NCI-H1417 (cell line): Measurements from ENCODE around the gene ERLIN1.
A peak's percentile ranks its signal among the peaks of the same experiment; 100 is the strongest.
"Not testable (repeated sequence)": the region's sequence is repeated elsewhere in the genome, so short reads cannot be mapped to it uniquely, and the experiment has no call there.

Experiments used
- DNase-seq, 3 experiments: peaks; one replicate each; lab custom pipeline; 2025; lab: John Stamatoyannopoulos, UW

ERLIN1 gene

DNA sequence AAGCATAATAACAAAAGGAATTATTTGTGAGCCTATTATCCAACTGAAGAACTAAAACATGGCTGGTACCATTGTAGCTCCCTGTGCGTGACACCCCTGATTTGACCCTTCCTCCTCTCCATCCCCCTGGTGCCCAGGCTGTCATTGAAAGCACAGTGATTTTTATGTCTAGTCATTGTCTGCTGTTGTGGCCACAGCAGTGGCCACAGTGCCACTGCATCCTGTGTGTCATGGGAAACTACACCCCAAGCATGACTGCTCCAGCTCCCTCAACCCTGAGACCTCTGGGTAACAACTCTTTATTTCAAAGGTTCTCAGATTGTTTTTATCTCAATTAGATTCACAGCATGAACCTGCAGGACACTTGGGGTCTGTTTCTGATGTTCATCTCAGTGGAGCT, 52.0 kb downstream of the ERLIN1 start:
- DNase-seq = no peak

DNA sequence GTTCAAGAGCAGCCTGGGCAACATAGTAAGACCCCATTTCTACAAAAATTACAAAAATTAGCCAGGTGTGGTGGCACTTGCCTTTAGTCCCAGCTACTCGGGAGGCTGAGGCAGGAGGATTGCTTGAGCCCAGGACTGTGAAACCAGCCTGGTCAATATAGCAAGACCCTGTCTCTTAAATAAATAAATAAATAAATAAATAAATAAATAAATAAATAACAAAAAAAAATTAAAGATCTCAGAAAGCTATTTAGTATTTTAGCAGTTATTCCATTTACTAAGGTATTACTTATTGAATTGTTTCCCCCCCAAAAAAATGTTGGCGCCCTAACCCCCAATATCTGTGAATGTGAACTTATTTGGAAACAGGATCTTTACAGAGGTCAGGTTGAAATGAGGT, 53.4 kb downstream of the ERLIN1 start:
- DNase-seq = no peak

DNA sequence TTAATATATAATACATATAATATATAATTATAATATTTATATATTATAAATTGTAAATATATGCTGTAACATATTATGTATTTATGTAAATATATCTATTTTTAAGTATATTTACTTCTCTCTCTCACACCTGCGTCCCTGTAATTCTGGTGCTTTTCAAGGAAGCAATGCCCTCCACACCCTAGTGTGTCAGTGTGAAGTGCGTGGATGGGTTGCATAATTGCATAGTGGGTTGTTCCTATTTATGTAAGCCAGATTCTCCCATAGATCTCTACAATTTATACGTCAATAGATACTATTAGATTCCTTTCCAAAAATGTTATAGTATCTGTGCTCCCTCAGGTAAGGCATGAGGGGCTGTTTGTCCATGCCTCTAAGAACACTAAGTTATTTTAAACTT, 54.3 kb downstream of the ERLIN1 start:
- no peak for DNase-seq

DNA sequence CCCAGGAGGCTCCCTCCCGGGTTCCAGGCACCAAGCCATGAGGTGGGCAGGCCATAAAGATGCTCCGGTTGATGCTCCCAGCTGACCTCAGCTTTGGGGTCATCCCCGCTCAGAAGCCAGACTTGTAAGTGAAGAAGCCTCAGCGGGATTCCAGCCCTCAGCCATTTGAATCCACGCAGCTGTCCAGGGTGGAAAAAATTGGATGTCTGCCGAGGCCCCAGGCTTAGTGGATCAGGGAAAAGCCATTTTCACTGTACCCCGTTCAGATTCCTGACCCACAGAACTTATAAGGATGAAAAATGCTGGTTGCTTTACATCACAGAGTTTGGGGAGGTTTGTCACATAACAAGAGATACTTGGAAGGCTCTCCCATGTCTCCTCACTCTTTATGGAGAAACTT, 55.0 kb downstream of the ERLIN1 start:
- DNase-seq = no peak

DNA sequence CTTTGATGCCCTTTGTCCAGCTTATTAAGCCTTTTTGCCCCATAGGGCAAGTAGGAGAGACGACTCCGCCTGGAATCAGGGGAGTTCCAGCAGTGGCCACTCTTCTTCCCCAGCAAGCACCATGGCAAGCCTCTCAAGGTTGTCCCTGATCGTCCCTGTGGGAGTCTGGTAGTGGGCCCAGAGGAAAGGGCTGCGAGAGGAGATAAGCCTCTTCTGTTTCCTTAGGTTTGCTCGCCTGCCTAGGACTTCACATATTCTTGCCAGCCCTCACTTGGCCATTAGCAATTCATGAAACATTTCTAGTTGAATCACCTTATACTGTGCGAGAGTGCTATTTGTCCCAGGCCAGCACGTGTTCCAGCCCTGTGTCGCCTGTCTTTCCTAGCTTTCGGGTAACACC, 56.4 kb downstream of the ERLIN1 start:
- DNase-seq = no peak

DNA sequence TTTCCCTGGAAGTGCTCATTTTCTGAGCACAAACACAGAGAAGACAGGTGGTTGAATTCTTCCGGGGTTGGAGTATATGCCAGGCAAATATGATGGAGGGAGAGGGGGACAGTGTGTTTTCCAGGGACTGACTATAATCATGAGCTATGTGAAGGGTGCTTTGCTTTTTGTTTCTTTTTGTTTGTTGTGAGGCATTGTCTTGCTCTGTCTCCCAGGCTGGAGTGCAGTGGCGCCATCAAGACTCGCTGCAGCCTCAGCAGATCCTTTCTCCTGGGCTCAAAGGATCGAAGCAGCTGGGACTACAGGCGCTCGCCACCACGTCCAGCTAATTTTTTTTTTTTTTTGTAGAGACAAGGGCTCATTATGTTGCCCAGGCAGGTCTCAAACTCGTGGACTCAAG, 56.9 kb downstream of the ERLIN1 start:
- peak in 1 of 3 experiments; percentile 4 for DNase-seq

DNA sequence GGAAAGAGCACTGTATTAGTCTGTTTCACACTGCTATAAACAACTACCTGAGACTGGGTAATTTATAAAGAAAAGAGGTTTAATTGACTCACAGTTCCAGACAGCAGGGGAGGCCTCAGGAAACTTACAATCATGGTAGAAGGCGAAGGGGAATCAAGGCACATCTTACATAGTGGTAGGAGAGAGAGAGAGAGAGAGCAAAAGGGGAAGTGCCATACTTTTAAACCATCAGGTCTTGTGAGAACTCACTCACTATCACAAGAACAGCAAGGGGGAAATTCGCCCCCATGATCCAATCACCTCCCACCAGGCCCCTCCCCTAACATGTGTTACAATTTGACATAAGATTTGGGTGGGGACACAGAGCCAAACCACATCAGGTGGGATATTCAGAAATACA, 60.5 kb downstream of the ERLIN1 start:
- DNase-seq = not testable (repeated sequence)

GRCh38 chr10:100124097-100124496, 61.7 kb downstream of the ERLIN1 start:
- no peak for DNase-seq

- no peak for DNase-seq
These were observed 63.0 kb downstream of the ERLIN1 start for GRCh38 chr10:100122780-100123179.

DNA sequence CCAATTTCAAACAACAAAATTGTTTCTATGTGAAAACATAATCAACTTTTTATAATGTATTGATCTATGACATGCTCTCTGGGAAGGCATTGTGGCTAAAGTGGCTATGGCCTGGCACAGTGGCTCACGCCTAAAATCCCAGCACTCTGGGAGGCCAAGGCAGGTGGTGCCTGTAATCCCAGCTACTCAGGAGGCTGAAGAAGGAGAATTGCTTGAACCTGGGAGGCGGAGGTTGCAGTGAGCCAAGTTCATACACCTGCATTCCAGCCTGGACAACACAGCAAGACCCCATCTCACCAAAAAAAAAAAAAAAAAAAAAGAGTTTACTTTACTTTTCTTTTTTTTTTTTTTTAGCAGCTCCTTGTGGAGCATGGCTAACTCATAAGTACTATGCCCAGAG, 65.3 kb downstream of the ERLIN1 start:
- no peak for DNase-seq

DNA sequence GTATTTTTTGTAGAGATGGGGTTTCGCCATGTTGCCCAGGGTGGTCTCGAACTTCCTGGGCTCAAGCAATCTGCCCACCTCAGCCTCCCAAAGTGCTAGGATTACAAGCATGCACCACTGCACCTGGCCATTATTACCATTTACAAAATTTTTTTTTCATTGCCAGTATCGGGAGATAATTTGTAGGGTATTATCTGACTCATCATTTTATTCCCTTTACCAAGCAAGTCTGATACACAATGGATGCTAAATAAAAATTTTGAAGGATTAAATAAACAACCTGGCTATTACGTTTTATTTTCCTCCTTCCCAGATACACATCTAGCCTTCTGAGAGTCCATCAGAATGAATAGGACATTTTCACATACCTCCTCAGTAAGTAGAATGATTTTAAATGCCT, 66.1 kb downstream of the ERLIN1 start:
- no peak for DNase-seq

- DNase-seq = no peak
These were observed 70.7 kb downstream of the ERLIN1 start for GRCh38 chr10:100114976-100115770.

DNA sequence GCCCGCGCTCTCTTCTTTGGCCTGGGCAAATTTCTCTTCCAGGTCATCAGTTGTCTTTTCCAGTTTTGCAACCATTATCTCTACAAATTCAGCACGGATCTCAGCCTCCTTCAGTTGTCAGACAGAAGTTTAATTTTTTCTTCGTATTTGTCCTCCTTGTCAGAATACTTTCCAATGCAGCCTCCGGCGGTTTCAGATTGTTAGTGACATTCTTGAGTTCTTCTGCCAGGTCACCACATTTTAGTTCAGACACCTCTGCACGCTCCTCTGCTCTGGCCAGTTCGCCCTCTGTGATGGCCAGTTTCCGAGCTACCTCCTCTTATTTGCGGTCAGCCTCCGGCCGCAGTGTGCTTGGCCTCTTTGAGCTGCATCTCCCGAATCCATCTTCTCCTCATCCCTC, 71.4 kb downstream of the ERLIN1 start:
- DNase-seq = no peak

GRCh38 chr10:100109670-100110069, 76.2 kb downstream of the ERLIN1 start:
- DNase-seq = peak in 1 of 3 experiments; percentile 2

DNA sequence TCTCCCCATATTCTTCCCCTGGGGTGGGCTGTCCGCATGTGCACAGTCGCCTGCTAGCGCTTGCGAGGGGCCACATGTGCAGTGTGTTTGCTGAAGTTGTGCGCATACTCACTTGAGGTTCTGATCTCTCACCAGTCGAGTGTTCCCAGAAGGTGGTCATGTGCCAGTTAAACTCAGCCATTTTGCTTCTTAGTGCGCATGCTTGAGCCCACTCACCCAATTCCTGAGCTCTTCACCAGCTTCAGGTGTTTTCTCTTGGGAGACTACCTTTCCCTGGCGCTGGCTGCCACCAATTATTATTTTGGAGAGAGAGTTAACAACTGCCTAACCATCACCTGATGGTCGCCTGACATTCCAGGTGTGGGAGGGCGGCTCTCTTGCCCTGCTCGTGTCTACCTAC, 79.0 kb downstream of the ERLIN1 start:
- no peak for DNase-seq

DNA sequence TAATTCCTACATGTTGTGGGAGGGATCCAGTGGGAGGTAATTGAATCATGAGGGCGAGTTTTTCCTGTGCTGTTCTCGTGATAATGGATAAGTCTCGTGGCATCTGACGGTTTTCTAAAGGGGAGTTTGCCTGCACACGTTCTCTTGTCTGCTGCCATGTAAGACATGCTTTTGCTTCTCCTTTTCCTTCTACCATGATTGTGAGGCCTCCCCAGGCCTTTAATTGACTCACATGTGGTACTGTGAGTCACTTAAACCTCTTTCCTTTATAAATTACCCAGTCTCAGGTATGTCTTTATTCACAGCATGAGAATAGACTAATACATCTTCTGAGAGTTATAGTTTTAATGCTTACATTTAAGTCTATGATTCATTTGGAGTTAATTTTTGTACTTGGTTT, 81.5 kb downstream of the ERLIN1 start:
- DNase-seq = no peak

GRCh38 chr10:100103581-100103980, 82.2 kb downstream of the ERLIN1 start:
- no peak for DNase-seq

DNA sequence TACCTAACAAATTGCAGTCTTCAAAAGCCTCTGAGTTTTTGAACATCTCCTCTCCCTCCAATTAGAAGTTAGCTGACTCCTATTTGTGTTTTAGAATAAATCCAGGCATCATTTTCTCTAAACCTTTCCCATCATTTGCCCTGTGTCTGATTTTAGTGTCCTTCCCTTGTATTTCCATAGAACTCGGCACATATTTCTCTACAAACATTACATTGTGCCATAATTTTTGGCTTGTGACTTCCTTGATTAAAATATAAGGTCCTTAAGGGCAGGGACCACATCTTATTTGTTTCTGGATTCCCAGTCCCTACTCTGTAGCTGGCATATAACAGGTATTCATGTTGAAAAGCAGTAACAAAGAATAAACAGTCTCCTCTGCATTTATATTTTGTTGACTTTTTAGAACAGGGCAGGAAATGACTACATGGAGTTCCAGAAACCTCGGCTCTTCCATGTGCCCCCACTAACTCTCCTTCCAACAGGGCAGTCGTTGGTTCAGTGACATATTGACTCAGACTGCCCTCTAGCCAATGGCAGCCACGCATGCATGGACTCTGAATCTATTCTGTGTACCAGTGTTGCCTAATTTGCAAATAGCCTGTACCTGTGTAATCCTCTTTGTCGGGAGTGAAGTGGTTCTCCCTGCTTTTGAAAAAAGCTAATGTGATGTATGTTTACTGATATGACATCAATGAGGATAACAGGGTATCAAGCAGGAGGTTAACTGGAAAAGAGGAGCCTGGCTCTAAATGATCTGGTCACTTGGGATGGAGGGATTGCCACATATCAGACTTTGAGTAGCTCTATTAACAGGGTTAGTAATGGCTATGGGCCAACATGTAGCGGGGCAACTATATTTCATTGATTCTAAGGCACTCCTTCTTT, 84.4 kb downstream of the ERLIN1 start:
- DNase-seq = peak in 2 of 3 experiments; percentile 2 to 20

- no peak for DNase-seq
These were observed 85.1 kb downstream of the ERLIN1 start for GRCh38 chr10:100100651-100101184.
